Activated CD4-positive, alpha-beta T cell treated with anti-CD3 and anti-CD28 coated beads for 4 hours (primary cell): ENCODE results near the gene CYP2W1.
"Not testable (repeated sequence)": the region's sequence is repeated elsewhere in the genome, so short reads cannot be mapped to it uniquely, and the experiment has no call there.

Experiments
- DNase-seq, 2 donors: peaks; one replicate each; pipeline ENCODE4 v3.0.0-alpha.2; 2020

The CYP2W1 gene, protein sequence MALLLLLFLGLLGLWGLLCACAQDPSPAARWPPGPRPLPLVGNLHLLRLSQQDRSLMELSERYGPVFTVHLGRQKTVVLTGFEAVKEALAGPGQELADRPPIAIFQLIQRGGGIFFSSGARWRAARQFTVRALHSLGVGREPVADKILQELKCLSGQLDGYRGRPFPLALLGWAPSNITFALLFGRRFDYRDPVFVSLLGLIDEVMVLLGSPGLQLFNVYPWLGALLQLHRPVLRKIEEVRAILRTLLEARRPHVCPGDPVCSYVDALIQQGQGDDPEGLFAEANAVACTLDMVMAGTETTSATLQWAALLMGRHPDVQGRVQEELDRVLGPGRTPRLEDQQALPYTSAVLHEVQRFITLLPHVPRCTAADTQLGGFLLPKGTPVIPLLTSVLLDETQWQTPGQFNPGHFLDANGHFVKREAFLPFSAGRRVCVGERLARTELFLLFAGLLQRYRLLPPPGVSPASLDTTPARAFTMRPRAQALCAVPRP

DNA sequence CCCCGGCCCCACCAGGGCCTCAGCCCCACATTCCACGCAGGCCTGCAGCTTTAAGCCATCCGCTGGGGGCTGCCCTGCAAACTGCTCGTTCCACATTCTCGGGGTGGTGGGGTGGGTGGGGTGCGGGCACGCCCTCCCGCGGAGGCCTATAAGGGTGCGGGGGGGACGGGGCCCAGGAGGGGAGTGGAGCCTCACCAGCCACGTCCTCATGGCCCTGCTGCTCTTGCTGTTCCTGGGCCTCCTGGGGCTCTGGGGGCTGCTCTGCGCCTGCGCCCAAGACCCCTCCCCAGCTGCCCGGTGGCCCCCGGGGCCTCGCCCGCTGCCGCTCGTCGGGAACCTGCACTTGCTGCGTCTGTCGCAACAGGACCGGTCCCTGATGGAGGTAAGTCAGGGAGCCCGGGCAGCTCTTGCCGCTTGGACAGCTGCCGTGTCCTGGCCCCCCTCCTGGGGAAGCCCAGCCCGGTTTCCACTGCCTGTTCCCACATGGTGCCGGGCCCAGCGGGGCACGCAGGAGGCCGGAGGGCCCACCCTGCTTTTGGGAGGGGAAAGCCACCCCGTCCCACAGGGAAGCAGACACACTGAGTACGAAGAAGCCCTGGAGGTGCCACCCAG, at the start of gene CYP2W1:
Gene CYP2W1 (plus strand): TSS at position 178 of the 612 bp plus-strand sequence. CDS start 31 bp downstream, at position 209.
- no peak for DNase-seq

DNA sequence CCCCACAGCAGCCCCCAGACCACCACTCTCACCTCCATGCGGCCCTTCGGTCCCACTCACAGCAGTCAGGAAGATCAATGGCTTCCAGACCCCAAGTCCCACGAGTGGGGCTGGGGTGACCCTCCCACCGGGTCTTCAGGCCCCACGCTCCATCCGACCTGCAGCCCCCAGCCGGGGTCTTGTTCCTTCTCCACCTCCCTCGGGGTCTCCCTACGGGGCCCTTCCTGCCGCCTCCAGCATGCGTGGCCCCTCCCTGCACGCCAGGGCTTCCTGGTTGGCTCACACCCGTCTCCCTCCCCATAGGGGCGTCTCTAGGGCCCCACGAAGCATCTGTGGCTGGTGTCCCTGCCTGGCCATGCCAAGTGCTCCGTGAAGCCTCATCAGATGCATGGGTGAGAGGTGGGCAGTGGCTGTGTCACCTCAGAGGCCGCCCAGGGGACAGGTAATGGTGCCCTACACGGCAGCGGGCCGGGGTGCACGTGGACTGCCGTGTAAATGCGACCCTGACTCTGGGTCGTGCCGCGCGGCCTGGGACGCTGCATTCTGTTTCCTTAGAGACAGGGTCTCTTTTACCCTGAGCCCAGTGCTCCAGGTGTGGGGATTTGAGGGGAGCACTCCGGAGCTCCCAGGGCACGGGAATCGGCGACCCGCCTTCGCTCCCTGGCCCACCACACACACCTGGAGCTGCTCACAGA, 48.4 kb upstream of the CYP2W1 start:
- no peak for DNase-seq

DNA sequence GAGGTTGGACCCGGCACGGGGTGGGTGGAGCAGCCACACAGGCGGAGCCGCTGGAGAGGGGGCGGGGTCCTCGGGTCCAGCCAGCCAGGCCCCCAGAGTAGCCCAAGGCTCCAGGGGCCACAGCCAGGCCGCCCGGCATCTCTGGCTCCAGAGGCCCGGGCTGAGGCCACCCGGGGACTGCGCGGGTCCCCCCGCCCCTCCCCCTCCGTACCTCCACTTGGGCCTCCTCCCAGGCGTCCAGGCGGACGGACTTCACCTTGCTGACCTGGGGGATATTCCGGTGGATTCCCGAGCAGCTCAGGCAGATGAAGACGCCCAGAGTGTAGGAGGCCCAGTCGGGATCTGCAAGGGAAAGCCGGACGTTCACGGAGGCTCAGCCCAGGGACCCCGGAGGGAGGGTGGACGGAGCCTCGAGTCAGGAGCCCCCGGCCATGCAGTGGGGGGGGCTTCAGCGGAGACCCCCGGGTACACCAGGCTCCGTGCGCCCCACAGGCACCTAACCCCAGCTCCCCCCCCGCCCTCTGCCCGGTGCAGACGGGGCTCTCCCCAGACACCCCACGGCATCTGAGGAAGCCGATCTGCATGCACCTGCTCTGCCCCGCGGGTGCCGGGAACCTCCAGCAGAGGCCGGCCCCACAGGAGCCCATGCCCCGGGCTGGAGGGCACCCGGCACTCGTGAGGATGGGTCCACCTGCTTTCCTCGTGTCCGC, 47.7 kb upstream of the CYP2W1 start:
- no peak for DNase-seq

DNA sequence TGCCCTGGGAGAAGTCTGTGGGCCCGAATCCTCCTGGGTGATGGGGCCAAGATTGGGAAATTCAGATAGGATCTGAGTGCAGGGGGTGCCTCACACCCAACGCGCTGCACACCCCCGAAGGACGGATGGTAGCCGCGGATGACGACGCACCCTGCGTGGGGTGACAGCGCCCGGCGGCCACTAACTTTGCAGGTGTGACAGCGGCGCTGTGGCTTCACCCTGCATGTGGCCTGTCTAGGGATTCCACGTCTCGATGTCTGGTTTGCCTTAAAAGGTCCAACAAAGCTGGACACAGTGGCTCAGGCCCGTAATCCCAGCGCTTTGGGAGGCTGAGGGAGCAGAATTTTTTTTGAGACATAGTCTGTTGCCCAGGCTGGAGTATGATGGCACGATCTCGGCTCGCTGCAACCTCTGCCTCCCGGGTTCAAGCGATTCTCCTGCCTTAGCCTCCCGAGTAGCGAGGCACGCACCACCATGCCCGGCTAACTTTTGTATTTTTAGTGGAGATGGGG, 47.1 kb upstream of the CYP2W1 start:
- no peak for DNase-seq

DNA sequence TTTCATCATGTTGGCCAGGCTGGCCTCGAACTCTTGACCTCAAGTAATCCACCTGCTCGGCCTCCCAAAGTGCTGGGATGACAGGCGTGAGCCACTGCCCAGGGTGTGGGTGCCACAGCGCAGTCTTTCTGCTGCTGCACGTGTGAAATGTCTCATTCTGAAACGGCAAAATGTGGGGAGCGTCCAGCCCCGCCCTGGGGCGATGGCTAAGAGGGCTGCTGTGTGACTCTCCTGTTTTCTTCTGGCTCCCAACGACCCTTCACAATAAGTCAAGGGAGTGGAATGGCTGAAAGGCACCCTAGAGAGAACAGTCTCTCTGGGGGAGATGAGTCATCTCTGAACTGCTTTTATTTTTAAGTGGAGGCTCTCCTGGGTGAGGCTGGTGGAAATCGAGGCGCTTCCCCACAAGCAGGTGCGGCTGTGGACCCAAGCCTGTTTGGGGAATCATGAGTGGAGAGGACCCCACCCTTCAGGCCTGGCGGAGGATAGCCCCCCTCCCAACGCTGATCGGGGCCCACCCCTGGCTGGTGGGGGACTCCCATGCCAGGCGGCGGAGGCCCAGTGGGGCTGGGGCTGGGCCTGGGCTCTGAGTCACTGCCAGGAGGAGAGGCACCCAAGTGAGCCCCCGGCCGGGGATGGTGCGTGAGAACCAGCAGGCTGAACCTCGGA, 46.5 kb upstream of the CYP2W1 start:
- no peak for DNase-seq

DNA sequence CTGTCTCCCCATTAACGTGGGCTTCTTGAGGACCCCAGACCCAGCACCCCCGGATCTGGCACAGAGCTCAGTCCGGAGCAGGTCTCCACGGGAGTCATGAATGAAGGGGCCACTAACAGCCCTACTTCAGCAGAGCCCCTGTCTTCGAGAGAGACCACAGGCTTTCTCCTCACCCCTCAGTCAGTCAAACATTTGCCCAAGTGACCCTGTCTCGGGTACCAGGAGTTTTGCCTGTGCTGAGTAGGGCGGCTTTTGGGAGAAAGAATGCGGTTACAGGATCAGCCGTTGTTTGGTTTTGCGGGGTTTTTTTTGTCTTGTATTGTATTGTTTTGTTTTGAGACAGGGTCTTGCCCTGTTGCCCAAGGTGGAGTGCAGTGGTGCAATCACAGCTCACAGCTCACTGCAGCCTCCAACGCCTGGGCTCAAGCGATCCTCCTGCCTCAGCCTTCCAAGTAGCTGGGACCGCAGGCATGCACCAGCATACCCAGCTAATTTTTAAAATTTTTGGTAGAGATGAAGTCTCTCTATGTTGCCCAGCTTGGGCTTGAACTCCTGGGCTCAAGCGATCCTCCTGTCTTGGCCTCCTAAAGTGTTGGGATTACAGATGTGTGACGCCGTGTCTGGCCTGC, 45.0 kb upstream of the CYP2W1 start:
- DNase-seq, result no peak

DNA sequence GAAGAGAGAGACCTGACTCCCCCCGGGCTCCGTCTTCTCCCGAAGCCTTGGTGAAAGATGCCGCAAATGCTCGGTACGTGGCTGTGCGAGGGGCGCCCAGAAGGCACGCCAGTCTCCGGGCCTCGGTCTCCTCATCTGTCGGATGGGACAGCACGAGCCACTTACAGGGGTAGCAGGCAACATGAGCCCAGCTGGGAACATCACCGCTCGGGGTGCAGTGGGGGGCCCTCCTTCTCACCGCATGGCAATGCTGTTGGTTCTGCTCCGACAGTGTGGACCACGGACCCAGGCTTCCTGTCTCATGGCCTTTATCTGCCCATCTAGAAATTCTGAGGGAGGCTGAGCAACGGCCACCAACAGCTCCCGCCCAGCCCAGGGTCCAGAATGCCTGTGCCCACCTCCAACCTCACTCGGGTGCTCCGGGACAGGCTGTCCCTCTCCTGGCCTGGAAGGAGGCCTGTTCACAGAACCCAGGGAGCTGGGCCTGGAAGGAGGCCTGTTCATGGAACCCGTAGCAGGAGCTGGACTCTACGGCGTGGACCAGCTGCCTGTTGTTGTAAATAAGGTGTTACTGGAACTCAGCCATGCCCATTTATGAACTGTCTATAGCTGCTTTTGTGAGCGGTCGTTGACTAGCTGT, 44.3 kb upstream of the CYP2W1 start:
- no peak for DNase-seq

DNA sequence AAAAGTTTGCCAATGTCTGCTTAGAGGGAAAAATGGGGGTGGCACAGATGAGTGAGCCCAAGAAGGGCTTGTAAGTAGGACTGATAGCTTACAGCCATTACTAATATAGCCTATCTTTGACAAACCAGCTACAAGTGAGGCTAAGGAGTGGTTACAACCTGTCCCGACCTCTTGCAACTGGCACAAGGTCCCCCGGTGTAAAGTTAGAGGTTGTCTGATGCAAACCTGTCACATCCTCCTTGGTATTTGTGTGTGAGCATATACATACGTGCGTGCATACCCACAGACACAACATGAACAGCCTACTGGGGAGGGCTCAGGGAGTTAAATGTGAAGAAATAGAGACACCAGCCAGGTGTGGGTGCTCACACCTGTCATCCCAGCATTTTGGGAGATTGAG, 43.1 kb upstream of the CYP2W1 start:
- no peak for DNase-seq

DNA sequence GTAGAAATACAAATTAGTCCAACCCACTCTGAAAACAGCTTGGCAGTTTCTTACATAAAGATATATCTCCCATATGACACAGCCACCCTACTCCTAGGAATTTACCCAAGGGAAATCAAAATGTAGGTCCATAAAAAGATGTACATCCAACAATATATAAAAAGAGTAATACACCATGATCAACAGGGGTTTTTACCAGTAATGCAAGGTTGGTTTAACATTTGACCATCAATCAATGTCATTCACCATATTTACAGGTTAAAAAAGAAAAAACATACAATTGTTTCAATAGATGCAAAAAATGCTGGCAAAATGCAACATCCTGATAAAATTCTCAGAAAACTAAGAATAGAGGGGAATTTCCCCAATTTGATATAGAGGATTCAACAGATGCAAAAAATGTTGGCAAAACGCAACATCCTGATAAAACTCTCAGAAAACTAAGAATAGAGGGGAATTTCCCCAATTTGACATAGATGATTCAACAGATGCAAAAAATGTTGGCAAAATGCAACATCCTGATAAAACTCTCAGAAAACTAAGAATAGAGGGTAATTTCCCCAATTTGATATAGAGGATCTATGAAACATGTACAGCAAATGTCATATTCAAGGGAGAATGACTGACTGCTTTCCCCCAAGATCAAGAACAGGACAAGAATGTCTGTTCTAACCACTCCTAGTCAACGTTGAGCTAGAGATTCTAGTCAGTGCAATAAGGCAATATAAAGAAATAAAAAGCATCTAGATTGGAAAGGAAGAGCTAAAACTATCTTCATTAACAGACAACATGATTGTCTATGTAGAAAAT, 42.2 kb upstream of the CYP2W1 start:
- no peak for DNase-seq

DNA sequence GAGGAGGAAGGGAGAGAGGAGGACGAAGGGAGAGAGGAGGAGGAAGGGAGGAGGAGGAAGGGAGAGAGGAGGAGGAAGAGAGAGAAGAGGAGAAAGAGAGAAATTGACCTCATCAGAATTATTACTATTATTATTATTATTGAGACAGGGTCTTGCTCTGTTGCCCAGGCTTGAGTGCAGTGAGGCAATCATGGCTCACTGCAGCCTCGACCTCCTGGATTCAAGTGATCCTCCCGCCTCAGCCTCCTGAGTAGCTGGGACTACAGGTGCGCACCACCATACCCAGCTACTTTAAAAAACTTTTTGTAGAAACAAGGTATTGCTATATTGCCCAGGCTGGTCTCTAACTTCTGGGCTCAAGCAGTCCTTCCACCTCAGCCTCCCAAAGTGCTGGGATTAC, 39.2 kb upstream of the CYP2W1 start:
- DNase-seq, result not testable (repeated sequence)

DNA sequence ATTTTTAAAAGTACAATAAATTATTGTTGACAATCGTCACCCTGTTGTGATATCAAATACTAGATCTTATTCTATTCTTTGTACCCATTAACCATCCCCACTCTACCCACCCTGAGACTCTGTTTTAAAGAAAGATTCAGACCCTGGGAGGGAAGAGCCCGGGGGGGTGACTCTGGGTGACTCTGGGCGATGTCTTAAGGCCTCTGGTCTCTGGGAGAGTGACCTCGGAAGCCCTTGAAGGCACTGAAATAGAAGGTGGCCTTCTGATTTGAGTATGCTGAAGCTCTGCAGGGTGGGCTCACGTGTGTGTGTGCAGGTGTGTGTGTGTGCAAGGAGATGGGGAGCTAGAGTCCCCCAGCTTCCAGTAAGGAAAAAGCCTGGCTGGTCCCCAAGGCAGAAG, 38.2 kb upstream of the CYP2W1 start:
- no peak for DNase-seq

DNA sequence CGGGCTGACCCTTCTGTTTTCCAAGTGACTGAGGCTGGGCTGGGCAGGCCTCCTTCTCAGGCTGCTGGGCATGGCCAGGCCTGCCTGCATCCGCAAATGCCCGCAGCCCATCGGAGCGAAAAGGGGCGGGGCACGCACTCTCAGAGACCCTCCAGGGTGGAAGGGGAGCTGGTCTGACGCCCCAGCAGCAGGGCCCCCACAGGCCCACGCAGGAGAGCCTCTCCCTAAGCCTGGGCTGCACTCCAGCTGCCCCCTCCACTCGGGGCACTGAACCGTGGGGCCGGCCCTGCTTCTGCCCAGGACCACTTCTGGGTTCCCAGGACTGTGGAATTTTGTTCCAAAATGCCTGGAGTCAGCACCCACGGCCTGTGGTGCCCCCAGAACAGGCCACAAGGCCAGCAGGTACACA, 37.8 kb upstream of the CYP2W1 start:
- no peak for DNase-seq

DNA sequence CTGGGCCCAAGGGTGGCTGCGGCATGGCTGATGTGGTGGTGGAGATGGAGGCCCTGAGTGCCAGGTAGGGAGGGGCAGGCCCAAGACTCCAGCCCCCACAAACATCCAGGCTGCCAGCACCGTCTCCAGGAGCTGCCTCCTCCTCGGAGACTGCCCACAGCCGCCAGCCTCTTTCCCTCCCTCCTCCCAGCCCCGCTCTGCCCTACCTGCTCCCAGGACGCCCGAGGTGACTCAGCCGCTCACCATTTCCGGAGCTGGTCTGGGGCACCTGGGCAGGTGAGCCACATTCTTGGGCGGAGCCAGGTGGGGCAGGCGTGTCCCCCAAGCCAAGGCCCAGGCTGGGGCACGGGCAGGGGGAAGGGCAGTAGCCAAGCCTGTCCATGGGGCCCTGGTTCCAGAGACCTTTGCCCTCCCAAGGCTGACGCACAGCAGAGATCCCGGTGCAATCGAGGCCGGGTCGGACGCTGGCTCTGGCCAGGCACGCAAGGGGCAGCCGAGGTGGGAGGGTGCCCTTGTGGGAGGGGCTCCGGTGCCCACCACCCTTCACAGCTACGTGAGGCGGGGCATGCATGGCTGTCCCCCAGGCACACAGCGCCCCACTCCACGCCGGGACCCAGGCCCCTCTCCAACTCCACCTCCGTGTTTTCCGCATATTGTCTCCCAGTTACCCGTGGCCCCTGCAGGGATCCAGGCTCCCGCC, 37.3 kb upstream of the CYP2W1 start:
- no peak for DNase-seq

DNA sequence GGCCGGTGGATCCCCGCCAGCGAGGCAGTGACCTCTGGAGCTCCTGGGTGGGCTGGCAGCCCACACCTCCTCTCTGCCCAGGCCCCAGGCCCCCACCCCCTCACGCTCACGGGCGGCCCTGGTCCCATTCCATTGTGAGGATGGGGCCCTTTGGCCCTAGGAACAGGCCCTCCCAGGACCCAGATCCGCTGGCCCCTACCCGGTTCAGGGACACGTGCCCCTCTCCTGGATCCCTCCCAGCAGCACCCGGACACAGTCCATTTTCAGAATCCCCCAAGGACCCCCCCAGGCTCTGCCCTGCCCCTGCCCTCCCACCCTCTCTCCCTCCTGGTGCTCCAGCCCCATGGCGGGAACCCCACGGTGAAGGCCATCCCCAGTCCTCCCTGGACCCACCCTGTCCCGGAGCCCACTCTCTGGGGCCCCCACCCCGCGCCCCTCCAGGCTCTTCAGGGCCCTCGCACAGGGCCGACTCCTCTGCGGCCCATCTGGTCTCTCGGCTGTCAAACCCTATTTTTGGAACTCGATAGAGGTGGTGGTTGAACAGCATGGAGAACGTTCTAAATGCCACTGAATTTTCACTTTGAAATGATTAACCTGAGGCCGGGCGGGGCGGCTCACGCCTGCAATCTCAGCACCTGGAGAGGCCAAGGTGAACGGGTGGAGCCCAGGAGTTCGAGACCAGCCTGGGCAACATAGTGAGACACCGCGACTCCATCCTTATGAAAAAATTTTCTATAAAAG, 36.6 kb upstream of the CYP2W1 start:
- no peak for DNase-seq

DNA sequence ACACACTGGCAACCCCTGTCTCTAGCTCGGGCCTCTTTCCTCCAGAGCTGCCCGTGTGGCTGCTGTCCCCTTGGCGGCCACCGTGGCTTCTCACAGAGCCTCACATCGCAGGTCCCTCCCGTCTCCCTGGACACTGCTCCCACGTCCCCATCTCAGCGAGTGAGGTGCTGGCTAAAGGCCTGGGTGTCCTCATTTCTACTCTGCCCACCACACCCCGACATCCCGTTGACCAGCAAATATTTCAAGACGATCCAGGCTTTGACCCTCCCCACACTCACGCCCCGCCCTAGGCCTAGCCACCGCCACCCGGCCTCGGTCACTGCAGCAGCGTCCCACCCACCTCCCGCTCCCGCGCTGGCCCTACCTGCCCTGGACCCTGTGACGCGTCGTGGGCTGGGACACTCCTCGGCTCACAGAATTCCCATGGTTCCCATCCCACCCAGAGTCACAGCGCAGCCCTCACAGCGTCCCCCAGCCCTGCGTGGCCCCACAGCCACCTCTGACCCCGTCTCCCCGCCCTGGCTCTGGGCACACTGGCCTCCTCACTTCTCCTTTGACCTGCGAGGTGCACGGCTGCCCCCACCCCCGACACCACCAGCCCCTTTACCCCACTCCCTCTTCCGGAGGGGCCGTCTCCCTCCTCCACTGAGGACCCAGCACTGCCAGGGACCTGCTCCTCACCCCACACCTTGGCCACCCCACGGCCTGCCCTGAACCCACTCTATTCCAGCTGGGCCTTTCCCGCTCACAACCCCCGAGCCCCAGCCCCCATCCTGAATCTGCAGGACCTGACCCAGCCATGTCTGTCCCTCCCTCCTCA, 35.4 kb upstream of the CYP2W1 start:
- DNase-seq, result no peak

DNA sequence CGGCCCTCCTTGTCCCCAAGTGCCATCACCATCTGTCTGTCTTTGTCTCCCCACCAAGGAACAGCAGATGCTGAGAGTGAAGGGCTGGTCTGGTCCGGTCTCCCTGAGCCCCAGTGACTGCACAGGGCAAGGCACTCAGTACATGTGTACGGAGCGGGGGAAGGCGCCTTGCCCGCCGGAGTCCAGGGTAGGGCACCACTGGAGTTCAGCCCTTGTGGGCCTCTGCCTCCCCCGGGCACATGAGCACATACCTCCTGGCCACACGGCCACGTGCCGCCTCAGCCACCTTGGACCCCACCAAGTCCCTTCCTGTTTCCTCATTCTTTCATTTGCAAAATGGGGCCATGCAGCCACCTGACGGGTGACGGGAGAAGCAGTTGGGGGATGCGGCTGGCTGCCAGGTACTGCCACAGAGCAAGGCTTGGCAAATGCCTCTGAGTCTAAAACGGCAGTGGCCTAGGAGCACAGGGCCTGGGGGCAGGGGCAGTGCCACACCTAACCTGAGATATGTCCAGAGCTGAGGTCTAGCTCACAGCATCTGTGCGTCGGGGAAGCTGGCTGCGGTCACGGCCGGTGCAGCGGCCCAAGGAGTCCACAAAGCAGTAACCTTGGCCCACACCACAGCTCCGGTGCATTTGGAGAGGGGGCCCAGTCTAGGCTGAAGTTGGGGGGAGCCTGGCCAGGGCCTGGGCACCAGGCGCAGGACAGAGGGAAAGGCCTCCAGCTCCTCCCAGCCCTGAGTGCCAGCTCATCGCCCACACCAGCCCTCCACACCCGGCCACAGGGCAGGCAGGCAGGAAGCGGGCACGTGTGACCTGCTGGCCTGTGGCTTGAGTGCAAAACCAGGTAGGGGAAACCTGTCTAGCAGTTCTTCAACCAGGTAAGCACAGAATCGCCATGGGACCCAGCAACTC, 33.7 kb upstream of the CYP2W1 start:
- DNase-seq, result no peak
